Epithelial cell of esophagus (primary cell): ENCODE data around the gene NISCH.

Experiments used
- DNase-seq: peaks from one replicate; pipeline ENCODE4 v3.0.0; 2010; ENCODE audit warnings: low read depth
- H3K4me3 ChIP-seq: 2 replicates; pipeline ENCODE4 v1.5.1; 2011; ENCODE audit warnings: mild to moderate bottlenecking, low read length, control low read depth
- CTCF ChIP-seq: IDR thresholded peaks from 2 replicates; pipeline ENCODE4 v1.5.1; 2011; ENCODE audit warnings: low read depth, mild to moderate bottlenecking, low read length, control low read depth, inconsistent platforms; ENCODE audit not compliant: insufficient read depth; ENCODE audit errors: missing control alignments

Gene NISCH

GRCh38 chr3:52454938-52455282, 494 bp upstream of the NISCH start:
- peak overlapping the region; percentile 79 for H3K4me3 ChIP-seq
- DNase-seq = no peak
- no peak for TF ChIP-seq CTCF

GRCh38 chr3:52456169-52456799, 880 bp downstream of the NISCH start:
- peak overlapping the region; percentile 79 for H3K4me3 ChIP-seq
- no peak for DNase-seq
- no peak for TF ChIP-seq CTCF

DNA sequence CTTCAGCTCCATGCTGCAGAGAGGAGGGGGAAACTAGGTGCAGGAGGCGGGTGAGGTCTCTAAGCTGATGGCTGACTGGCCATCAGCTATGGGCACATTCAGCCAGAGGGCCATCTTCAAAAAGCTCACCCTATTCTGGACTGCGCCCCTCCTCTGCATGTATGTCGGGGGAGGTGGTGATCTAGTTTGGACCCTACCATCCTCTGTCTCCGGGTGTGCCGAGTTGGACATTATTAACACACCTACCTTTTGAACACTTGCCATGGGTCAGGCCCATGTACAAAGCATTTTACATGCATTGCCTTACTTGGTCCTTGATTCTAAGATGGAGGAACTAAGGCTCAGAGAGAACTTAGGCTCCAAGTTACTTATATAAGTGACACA, 1.4 kb downstream of the NISCH start:
- no peak for TF ChIP-seq CTCF
- H3K4me3 ChIP-seq = peak overlapping the region; percentile 79
- DNase-seq = no peak

DNA sequence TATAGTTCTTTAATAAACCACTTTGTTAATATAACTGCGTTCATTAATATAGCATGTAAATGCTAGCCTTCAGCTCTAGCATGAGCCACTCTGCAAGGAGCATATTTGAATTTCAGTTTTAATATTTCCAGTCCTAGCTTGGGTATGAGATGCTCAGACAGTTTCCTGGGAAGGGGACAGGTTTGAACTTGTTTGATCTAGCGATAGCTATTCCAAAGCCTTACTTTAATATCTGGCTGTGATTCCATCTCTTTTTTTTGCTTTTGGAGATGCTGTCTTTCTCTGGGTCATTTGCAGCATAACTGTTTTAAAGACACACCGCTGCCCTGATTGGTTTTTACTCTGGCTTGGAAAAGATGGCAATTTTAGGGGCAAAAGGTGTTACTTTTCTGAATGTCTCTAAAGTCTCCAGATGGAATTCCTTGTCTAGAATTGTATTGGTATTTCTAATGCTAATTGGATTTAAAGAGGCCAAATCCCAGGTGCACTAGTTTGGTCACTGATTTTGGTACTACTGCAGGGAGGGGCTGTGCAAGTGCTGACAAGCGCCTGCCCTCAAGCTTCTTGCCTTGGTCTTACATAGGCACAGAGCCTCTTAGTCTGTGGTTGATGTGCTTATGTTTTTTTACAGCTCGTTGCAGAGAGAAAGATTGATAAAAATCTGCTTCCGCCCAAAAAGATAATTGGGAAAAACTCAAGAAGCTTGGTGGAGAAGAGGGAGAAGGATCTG, 2.8 kb downstream of the NISCH start:
- no peak for TF ChIP-seq CTCF
- peak; percentile 60 for DNase-seq
- H3K4me3 ChIP-seq = no peak overlapping the region

GRCh38 chr3:52458770-52459545, 3.6 kb downstream of the NISCH start:
- H3K4me3 ChIP-seq = no peak overlapping the region
- TF ChIP-seq CTCF = no peak
- no peak for DNase-seq

DNA sequence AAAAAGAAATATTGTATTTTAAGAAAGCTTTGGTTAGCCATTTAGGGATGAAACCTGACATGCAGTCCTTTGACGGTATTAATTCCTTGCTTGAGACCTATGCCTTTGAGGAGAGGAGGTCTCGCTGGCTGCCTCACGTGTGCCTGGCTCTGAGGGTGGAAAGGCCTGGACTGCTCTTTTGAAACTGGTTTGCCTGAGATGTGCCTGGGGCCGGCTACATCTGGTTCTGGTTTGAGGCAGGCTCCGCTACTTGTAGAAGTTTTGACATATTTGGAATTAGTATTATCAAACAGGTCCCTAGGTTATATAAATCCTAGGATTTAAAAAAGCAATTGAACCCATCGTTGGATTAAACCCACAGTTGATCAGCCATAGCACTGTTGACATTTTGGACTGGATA, 6.5 kb downstream of the NISCH start:
- TF ChIP-seq CTCF = no peak
- H3K4me3 ChIP-seq = no peak overlapping the region
- DNase-seq = no peak

DNA sequence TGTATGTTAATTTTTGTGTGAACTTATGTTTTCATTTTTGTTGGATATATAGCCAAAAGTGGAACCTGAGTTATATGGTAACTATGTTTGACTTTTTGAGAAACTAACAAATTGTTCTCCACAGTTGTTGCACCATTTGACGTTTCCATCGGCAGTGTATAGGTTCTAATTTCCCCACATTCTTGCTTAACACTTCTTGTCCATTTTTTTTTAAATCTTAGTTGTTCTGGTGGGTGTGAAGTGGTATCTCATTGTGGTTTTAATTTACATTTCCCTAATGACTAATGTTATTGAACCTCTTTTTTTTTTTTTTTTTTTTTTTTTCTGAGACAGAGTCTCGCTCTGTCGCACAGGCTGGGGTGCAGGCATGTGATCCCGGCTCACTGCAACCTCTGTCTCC, 8.0 kb downstream of the NISCH start:
- TF ChIP-seq CTCF = no peak
- H3K4me3 ChIP-seq = no peak overlapping the region

More for the DNA sequence above, 8.0 kb downstream of the NISCH start:
- DNase-seq = no peak
